HG02970 (cell line): ENCODE results near the gene XRCC1.
"Not testable (repeated sequence)": the region's sequence is repeated elsewhere in the genome, so short reads cannot be mapped to it uniquely, and the experiment has no call there.

Experiments used
- ATAC-seq: cut with Tn5 transposase; IDR thresholded peaks from one replicate; pipeline ENCODE4 v1.9.1; 2021; ENCODE audit warnings: mild to moderate bottlenecking, moderate library complexity, moderate number of reproducible peaks; ENCODE audit not compliant: unreplicated experiment, low FRiP score

Gene XRCC1

DNA sequence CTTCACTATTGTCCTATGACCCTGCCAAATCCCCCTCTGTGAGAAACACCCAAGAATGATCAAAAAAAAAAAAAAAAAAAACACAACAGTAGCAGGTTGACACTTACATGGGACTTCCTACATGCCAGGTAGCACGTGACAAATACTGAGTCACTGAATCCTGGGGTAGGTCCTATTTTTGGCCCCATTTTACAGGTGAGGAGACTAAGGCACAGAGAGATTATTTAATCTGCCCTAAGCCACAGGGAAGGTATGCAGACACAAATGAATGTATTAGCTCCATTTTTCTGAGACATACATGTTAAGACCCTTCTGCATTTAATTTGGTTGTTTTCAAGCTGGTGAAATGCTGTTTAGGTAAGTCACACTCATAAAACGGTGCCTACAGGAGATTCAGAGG lies 26.6 kb downstream of the XRCC1 start:
- no peak for ATAC-seq

GRCh38 chr19:43547926-43548325 lies 27.4 kb downstream of the XRCC1 start:
- ATAC-seq, result not testable (repeated sequence)

- no peak for ATAC-seq
These were observed 28.7 kb downstream of the XRCC1 start for GRCh38 chr19:43546581-43546980.

DNA sequence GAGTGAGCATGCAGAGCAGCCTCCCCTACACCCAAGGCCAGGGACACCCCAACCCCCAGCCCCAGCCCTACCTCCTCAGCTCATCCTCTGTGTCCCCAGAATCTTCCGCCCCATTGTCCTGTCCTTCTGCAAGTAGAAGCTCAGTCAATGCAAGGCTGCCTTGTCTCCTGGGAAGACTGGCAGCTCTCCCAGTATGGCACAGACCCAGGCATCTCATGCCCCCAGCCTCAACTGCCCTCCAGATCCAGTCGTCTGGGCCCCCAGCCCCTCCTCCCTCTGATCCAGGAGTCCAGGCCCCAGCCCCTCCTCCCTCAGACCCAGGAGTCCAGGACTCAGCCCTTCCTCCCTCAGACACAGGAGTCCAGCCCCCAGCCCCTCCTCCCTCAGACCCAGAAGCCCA lies 29.3 kb downstream of the XRCC1 start:
- ATAC-seq, result no peak

GRCh38 chr19:43545276-43545675 lies 30.1 kb downstream of the XRCC1 start:
- no peak for ATAC-seq

DNA sequence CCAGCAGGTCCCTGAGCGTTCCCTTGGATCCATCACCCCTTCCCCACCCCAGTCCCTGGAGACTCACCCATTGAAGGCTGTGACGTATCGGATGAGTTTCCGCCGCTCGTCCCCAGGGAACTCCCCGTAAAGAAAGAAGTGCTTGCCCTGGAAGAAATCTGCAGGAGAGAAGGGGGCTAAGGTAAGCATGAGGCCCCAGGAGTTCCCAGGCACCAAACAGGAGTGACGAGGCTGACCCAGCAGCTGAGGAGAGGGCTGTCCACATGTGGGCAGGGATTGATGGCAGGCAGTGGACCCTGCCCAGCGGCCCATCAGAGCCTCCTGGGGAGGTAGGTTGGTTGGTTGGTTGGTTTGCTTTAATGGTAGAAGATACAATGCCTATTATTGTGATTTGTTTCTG lies 31.2 kb downstream of the XRCC1 start:
- ATAC-seq, result no peak

- no peak for ATAC-seq
These were observed 33.2 kb downstream of the XRCC1 start for GRCh38 chr19:43541920-43542650.

DNA sequence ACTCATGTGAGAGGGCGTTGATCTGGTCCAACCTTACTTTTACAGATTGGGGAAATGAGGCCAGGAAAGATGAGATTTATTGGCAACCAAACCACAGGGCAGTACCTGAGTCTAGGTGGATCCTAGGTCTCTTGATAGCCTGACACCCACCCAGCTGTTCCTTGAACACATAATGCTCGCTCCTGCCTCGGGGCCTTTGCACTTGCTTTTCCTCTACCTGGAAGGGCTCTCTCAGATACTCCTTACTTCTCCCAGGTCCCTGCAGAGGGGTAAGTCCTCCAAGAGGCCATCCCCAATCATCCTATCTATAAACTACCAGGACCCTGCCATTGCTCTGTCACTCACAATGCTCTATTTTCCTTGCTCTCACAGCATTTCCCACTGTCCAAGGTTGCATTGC lies 34.9 kb downstream of the XRCC1 start:
- ATAC-seq, result no peak

GRCh38 chr19:43538922-43539321 lies 36.4 kb downstream of the XRCC1 start:
- no peak for ATAC-seq

DNA sequence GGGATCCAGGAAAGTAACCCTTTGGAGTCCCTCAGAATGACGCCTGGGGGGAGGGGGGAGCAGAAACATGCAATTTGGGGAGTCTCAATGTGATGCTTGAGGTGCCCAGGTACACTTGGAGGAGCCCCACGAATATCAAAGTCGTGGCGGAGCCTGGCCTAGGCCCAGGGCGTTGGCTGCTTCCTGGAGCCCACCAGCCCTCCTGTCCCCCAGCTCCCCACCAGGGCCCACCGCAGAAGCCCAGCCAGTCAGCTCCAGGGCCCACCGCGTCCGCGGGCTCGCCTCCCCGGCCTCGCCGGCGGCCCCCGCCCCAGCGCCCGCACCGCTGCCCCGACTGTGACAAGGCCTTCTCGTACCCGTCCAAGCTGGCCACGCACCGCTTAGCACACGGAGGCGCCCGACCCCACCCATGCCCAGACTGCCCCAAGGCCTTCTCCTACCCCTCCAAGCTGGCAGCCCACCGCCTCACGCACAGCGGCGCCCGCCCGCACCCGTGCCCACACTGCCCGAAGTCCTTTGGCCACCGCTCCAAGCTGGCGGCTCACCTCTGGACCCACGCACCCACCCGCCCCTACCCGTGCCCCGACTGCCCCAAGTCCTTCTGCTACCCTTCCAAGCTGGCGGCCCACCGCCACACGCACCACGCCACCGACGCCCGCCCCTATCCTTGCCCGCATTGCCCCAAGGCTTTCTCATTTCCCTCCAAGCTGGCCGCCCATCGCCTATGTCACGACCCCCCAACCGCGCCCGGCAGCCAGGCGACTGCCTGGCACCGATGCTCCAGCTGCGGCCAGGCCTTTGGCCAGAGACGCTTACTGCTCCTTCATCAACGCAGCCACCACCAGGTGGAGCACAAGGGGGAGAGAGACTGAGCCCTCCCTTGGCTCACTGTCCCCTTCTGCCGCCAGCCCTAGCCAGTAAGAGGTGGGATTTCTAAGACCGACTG lies 40.2 kb downstream of the XRCC1 start:
- no peak for ATAC-seq

- ATAC-seq, result no peak
These were observed 41.0 kb downstream of the XRCC1 start for GRCh38 chr19:43534305-43534815.

DNA sequence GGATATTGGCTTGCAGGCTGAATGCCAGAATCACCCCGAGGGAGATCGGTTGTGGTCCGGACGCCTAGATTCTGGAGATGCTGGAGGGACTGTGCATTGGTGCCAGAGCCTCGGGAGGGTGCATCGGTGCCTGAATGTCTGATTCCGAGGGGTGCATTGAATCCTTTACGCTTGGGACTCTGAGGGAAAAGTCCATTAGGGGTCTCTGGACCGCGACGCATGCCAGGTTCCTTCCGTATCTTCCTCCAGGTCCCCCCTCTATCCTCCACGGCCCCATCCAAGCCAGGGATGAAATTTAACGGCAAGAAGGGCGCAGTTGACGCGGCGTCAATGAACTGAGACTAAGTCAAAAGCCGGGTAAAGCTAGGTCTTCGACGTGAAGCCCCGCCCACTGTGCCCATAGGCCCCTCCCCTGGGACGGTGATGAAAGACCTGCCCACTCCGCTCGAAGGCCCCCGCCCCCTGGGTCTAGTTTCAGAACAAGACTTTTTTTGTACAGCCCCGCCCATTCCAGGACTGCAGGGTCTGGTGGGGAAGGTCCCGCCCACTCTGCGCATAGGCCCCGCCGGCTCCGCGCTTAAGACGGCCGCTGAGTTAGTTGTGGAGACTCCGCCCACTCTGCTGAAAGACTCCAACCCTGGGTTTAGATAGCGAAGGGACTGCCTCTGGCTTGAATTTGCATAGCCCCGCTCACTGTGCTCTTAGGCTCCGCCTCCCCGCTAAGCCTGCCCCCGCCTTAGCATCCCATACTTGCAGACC lies 41.6 kb downstream of the XRCC1 start:
- peak; percentile 66 for ATAC-seq

- peak; percentile 65 for ATAC-seq
These were observed 42.3 kb downstream of the XRCC1 start, which contains the start of gene ZNF575 for GRCh38 chr19:43532962-43533545. Gene ZNF575 (plus strand): TSS chr19:43533188. CDS start chr19:43534423, 1,235 bp downstream.

GRCh38 chr19:43532571-43532961 lies 42.8 kb downstream of the XRCC1 start:
- ATAC-seq, result no peak

DNA sequence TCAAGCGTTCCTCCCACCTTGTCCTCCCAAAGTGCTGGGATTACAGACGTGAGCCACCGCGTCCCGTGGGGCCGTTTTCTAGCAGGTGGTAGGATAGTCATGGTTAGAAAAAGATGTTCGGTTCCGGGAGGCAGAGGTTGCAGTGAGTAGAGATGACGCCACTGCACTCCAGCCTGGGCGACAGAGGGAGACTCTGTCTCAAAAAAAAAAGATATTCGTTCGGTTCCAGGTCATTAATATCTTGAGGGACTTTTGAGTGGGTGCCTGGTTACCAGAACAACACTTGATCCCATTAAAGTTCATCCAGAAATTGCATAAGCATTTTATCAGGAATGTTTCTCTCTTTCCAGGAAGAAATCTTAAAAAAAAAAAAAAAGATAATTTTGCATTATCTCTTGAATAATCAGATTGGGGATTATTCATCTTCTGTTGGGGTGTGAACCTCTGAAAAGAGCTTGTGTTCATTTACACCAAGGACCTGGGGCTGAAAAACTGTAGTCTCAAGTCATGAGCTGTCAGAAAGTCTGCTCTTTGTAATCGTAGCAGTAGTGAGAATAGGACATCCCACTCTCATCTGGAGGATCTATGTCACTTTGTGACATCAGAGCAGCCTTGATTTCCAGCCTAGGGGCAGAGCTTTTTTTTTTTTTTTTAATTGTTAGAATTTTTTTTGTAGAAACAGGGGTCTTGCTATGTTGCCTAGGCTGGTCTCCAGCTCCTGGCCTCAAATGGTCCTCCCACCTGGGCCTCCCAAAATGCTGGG lies 47.3 kb downstream of the XRCC1 start:
- no peak for ATAC-seq

DNA sequence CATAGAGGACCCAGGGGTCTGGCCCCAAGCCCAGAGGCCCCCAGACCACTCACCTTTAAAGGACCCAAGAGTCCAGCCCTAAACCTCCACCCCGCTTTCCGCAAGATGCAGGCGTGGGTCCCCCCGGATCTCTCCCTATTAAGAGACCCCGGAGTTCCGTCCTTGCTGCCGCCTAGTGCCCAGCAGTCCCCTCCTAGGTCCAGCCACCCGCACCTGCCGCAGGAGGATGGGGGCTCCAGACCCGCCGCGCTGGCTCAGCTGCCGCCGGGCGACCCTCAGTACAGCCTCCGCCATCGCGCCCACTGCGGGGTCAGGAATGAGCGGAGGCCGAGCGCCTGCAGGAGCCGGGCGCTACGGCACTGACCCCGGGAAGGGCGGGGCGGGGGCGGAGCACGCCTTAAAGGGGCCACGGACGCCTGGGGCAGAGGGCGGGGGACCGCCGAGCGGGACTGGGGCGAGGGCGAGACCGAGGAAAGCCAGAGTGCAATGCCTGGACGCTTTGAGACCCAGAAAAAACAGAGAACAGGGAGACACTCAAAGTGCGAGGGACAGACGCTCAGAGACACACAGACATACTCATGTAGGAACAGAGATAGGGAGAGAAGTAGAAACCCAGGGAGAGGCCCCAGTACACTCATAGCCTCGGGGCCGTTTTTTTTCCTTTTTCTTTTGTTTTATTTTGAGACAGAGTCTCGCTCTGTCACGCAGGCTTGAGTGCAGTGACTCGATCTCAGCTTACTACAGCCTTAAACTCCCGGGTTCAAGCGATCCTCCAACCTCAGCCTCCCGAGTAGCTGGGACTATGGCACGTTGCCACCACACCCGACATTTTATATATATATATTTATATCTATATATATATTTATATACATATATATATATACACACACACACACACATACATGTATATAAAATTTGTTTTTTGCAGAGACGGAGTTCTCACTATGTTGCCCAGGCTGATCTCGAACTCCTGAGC lies 48.2 kb downstream of the XRCC1 start, which contains the start of gene ETHE1:
Gene ETHE1 (minus strand): TSS at position 318 of the 976 bp plus-strand sequence. CDS start 24 bp downstream, at position 294.
- peak; percentile 55 for ATAC-seq

GRCh38 chr19:43525836-43526771 lies 49.2 kb downstream of the XRCC1 start:
- ATAC-seq, result no peak
